Non-pigmented ciliary epithelial cell (primary cell): ENCODE measurements around the gene DSG3.

Source experiments
- DNase-seq: peaks from one replicate; pipeline ENCODE4 v3.0.0-alpha.2; 2010; ENCODE audit warnings: low read depth

The DSG3 gene

DNA sequence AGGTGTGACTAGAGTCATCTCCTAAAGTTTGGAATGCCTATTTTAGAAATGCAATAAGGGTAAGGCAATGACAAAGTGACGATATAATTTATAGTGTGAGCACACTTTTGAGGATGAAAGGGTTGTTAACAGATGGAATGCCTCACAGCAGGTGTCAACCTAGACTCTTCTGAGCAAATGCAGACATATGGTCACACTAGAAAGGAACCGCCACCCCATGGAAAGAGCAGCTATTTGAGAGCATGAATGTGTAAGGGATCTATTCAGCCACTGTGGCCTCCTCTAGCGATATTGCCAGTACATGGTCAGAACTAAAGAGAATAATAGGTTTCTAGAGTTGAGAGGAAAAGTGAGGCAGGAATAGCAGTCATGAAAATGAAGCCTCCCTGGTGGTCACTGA is 68.9 kb downstream of the DSG3 start:
- DNase-seq = no peak

GRCh38 chr18:31526374-31526773 is 78.8 kb downstream of the DSG3 start:
- no peak for DNase-seq
